ENCODE data around the gene UQCC5.

DNA sequence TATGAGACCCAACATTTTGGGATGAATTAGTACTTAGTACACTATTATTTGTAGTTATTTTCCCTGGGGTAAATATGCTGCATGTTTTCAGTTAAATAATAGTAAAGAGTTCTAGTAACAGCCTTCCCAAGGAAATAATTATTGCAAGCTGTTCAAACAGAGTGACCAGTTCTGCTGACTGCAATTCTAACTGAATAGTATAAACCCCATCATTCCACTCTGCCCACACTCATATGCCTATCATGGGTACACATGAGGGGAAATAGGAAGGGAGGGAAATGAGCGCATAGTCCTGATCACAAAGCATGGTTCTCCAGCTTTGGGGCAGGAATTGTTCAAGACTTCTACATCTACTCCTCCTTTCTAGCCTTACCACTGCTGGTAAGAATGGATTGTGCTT, 18.7 kb downstream of the UQCC5 start:
- TF ChIP-seq CTCF (IDR thresholded peaks at IDR 0.05) (no peak), POLR2A (IDR thresholded peaks at IDR 0.05) (no peak)
